Testis (tissue), 2 donors: ENCODE measurements around the gene RNASEL.

Source experiments
- CTCF ChIP-seq, 3 experiments: fragments of 450-650 bp in 2 of 3; fragments of 200-600 bp in 1 of 3; sonication (generic) in 1 of 3; IDR thresholded peaks; one replicate each; pipeline ENCODE4 v1.5.1; 2016 to 2019; ENCODE audit warnings: antibody characterized with exemption in 3 of 3, mild to moderate bottlenecking in 2 of 3, moderate library complexity in 1 of 3
- POLR2A ChIP-seq: fragments of 450-650 bp; IDR thresholded peaks from one replicate; pipeline ENCODE4 v1.6.1; 2017; ENCODE audit warnings: antibody characterized with exemption, mild to moderate bottlenecking, moderate library complexity

DNA sequence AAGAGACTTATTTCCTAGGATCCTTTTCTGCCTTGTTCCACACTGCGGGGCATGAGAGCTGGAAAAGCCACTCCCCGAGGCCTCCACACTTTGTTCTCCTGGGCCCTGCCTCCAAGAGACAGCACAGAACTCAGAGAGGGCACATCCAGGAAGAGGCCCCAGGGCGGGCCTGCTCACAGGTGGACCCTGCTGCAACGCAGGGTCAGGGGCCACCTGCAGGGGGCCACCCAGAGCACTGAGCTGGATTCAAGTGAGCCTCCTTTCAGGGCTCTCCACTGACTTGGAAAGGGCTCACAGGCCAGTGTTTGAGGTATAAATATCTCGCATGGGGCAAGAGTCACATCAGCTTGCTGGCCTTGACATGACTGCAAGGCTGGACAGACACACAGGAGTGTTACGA is 10.3 kb upstream of the RNASEL start:
- TF ChIP-seq CTCF (IDR thresholded peaks at IDR 0.05): peak in 2 of 3 experiments; percentile 7 to 32
- no peak for TF ChIP-seq POLR2A
